SK-N-SH treated with all-trans-retinoic acid at 6 μM for 48 hours (cell line): ENCODE measurements around the gene PCDHGC3.

ENCODE experiments used
- ATAC-seq: fragments of 200-7000 bp; cut with Tn5 transposase; 3 replicates; pipeline ENCODE4 v1.9.1; 2020; ENCODE audit warnings: mild to moderate bottlenecking, moderate library complexity
- ARNTL ChIP-seq: fragments of 450-650 bp; formaldehyde crosslinking; IDR thresholded peaks from 2 replicates; pipeline ENCODE4 v1.5.0; 2020; ENCODE audit warnings: low read depth, mild to moderate bottlenecking, moderate library complexity, borderline replicate concordance
- BACH2 ChIP-seq: fragments of 250-450 bp; sonication (Bioruptor Pico); IDR thresholded peaks from 2 replicates; pipeline ENCODE4 v1.9.0; 2021; ENCODE audit warnings: mild to moderate bottlenecking, borderline replicate concordance
- CREB5 ChIP-seq: fragments of 250-450 bp; sonication (Bioruptor Pico); IDR thresholded peaks from 2 replicates; pipeline ENCODE4 v1.5.1; 2020; ENCODE audit warnings: low read depth, mild to moderate bottlenecking, moderate library complexity
- CSDC2 ChIP-seq: fragments of 250-450 bp; sonication (Bioruptor Pico); IDR thresholded peaks from 2 replicates; pipeline ENCODE4 v1.5.0; 2020; ENCODE audit warnings: mild to moderate bottlenecking, moderate library complexity
- ESRRG ChIP-seq: fragments of 250-450 bp; sonication (Bioruptor Pico); IDR thresholded peaks from 2 replicates; pipeline ENCODE4 v1.6.1; 2021; ENCODE audit warnings: mild to moderate bottlenecking
- GLIS3 ChIP-seq: fragments of 250-450 bp; sonication (Bioruptor Pico); IDR thresholded peaks from 2 replicates; pipeline ENCODE4 v1.5.0; 2020; ENCODE audit warnings: mild to moderate bottlenecking, moderate library complexity
- ISL1 ChIP-seq: fragments of 250-450 bp; sonication (Bioruptor Pico); IDR thresholded peaks from 2 replicates; pipeline ENCODE4 v2.1.2; 2022; ENCODE audit warnings: mild to moderate bottlenecking, moderate library complexity
- OSR1 ChIP-seq: fragments of 250-450 bp; sonication (Bioruptor Pico); IDR thresholded peaks from 2 replicates; pipeline ENCODE4 v1.8.0; 2022; ENCODE audit warnings: moderate library complexity, mild to moderate bottlenecking, inconsistent platforms
- POU6F1 ChIP-seq: fragments of 250-450 bp; sonication (Bioruptor Pico); IDR thresholded peaks from 2 replicates; pipeline ENCODE4 v1.8.0; 2021; ENCODE audit warnings: low read depth, mild to moderate bottlenecking, moderate library complexity, borderline replicate concordance
- PPARA ChIP-seq: fragments of 250-450 bp; sonication (Bioruptor Pico); IDR thresholded peaks from 2 replicates; pipeline ENCODE4 v1.5.0; 2020; ENCODE audit warnings: mild to moderate bottlenecking, borderline replicate concordance
- RARB ChIP-seq: fragments of 250-450 bp; sonication (Bioruptor Pico); IDR thresholded peaks from 2 replicates; pipeline ENCODE4 v1.8.0; 2021; ENCODE audit warnings: mild to moderate bottlenecking, moderate library complexity
- SNAI2 ChIP-seq: fragments of 250-450 bp; sonication (Bioruptor Pico); IDR thresholded peaks from 2 replicates; pipeline ENCODE4 v1.5.0; 2020; ENCODE audit warnings: mild to moderate bottlenecking, moderate library complexity
- TCF4 ChIP-seq: fragments of 250-450 bp; sonication (Bioruptor Pico); IDR thresholded peaks from 2 replicates; pipeline ENCODE4 v1.8.0; 2021; ENCODE audit warnings: mild to moderate bottlenecking, moderate library complexity, borderline replicate concordance
- TOX ChIP-seq: fragments of 250-450 bp; sonication (Bioruptor Pico); IDR thresholded peaks from 2 replicates; pipeline ENCODE4 v1.8.0; 2021; ENCODE audit warnings: mild to moderate bottlenecking, moderate library complexity, borderline replicate concordance
- TSHZ2 ChIP-seq: fragments of 250-450 bp; sonication (Bioruptor Pico); IDR thresholded peaks from 2 replicates; pipeline ENCODE4 v1.5.0; 2020; ENCODE audit warnings: mild to moderate bottlenecking, moderate library complexity
- ZC3H10 ChIP-seq: fragments of 250-450 bp; sonication (Bioruptor Pico); IDR thresholded peaks from 2 replicates; pipeline ENCODE4 v1.5.1; 2021; ENCODE audit warnings: mild to moderate bottlenecking, moderate library complexity
- ZFP3 ChIP-seq: fragments of 250-450 bp; sonication (Bioruptor Pico); IDR thresholded peaks from 2 replicates; pipeline ENCODE4 v1.5.0; 2020; ENCODE audit warnings: mild to moderate bottlenecking, moderate library complexity
- ZFP30 ChIP-seq: fragments of 450-650 bp; formaldehyde crosslinking; IDR thresholded peaks from 2 replicates; pipeline ENCODE4 v1.5.0; 2022; ENCODE audit warnings: mild to moderate bottlenecking, moderate library complexity
- ZNF565 ChIP-seq: fragments of 450-650 bp; formaldehyde crosslinking; conservative IDR thresholded peaks from 2 replicates; pipeline ENCODE4 v1.5.0; 2020; ENCODE audit warnings: low read depth, mild to moderate bottlenecking, moderate library complexity
- ZNF70 ChIP-seq: fragments of 450-650 bp; formaldehyde crosslinking; IDR thresholded peaks from 2 replicates; pipeline ENCODE4 v1.5.0; 2020; ENCODE audit warnings: mild to moderate bottlenecking, moderate library complexity
- ZNF8 ChIP-seq: fragments of 450-650 bp; formaldehyde crosslinking; IDR thresholded peaks from 2 replicates; pipeline ENCODE4 v1.5.0; 2020; ENCODE audit warnings: mild to moderate bottlenecking, moderate library complexity

Gene PCDHGC3

GRCh38 chr5:141494761-141495452 is 19.1 kb downstream of the PCDHGC3 start:
- TF ChIP-seq OSR1 (CRISPR knock-in tag) = no peak
- TF ChIP-seq ZNF8 (CRISPR knock-in tag) = no peak
- TF ChIP-seq TSHZ2 (CRISPR knock-in tag) = no peak
- no peak for TF ChIP-seq ESRRG
- no peak for TF ChIP-seq TCF4 (CRISPR knock-in tag)
- no peak for TF ChIP-seq ZFP3 (CRISPR knock-in tag)
- no peak for TF ChIP-seq ARNTL (CRISPR knock-in tag)
- TF ChIP-seq ISL1 = no peak
- TF ChIP-seq POU6F1 (CRISPR knock-in tag) = no peak
- no peak for TF ChIP-seq ZNF565 (CRISPR knock-in tag)
- no peak for TF ChIP-seq RARB (CRISPR knock-in tag)
- no peak for TF ChIP-seq TOX (CRISPR knock-in tag)
- TF ChIP-seq BACH2 (CRISPR knock-in tag) = no peak
- no peak for TF ChIP-seq ZFP30 (CRISPR knock-in tag)
- TF ChIP-seq ZC3H10 (CRISPR knock-in tag) = no peak
- TF ChIP-seq CREB5 = no peak
- no peak for TF ChIP-seq CSDC2

GRCh38 chr5:141495453-141495811 is 19.7 kb downstream of the PCDHGC3 start:
- TF ChIP-seq GLIS3 (CRISPR knock-in tag) (no peak), ZC3H10 (CRISPR knock-in tag) (no peak), ESRRG (no peak), PPARA (CRISPR knock-in tag) (no peak), OSR1 (CRISPR knock-in tag) (no peak), ISL1 (no peak)

More at GRCh38 chr5:141494761-141495452, 19.1 kb downstream of the PCDHGC3 start:
- no peak for ATAC-seq

GRCh38 chr5:141496038-141496437 is 20.3 kb downstream of the PCDHGC3 start:
- no peak for TF ChIP-seq TCF4 (CRISPR knock-in tag)
- TF ChIP-seq ZNF8 (CRISPR knock-in tag) = no peak
- no peak for TF ChIP-seq OSR1 (CRISPR knock-in tag)
- TF ChIP-seq ISL1 = no peak
- no peak for TF ChIP-seq ZFP3 (CRISPR knock-in tag)
- no peak for ATAC-seq

More at GRCh38 chr5:141495453-141495811, 19.7 kb downstream of the PCDHGC3 start:
- ATAC-seq = no peak

- TF ChIP-seq TCF4 (CRISPR knock-in tag) = no peak
- TF ChIP-seq ISL1 = no peak
- TF ChIP-seq PPARA (CRISPR knock-in tag) = no peak
- no peak for TF ChIP-seq ZC3H10 (CRISPR knock-in tag)
- ATAC-seq = no peak
These were observed 26.0 kb downstream of the PCDHGC3 start for GRCh38 chr5:141501761-141502160.

GRCh38 chr5:141503681-141504080 is 27.9 kb downstream of the PCDHGC3 start:
- no peak for ATAC-seq
- TF ChIP-seq ARNTL (CRISPR knock-in tag) (no peak), TSHZ2 (CRISPR knock-in tag) (no peak), SNAI2 (no peak), RARB (CRISPR knock-in tag) (no peak), OSR1 (CRISPR knock-in tag) (no peak), POU6F1 (CRISPR knock-in tag) (no peak), TCF4 (CRISPR knock-in tag) (no peak), ZFP30 (CRISPR knock-in tag) (no peak), ZNF70 (CRISPR knock-in tag) (no peak), ISL1 (no peak), ZNF8 (CRISPR knock-in tag) (no peak), GLIS3 (CRISPR knock-in tag) (no peak)
